Stimulated activated CD8-positive, alpha-beta memory T cell treated with anti-CD3 and anti-CD28 coated beads, Interleukin-12 subunit alpha, Interleukin-12 subunit beta, amount 100 ng/mL, for 1 hour (primary cell): ENCODE data around the gene THSD4.
"Not testable (repeated sequence)": the region's sequence is repeated elsewhere in the genome, so short reads cannot be mapped to it uniquely, and the experiment has no call there.

Source experiments
- DNase-seq: peaks from one replicate; pipeline ENCODE4 v3.0.0-alpha.2; 2020; ENCODE audit warnings: low read depth

The THSD4 gene

GRCh38 chr15:71121442-71121841, 6.2 kb downstream of the THSD4 start:
- no peak for DNase-seq

- no peak for DNase-seq
These were observed 9.9 kb downstream of the THSD4 start for GRCh38 chr15:71124937-71125790.

GRCh38 chr15:71125831-71126450, 10.7 kb downstream of the THSD4 start:
- DNase-seq: no peak

- DNase-seq: no peak
These were observed 11.8 kb downstream of the THSD4 start for GRCh38 chr15:71127083-71127482.

GRCh38 chr15:71128159-71128558, 12.9 kb downstream of the THSD4 start:
- not testable (repeated sequence) for DNase-seq

- no peak for DNase-seq
These were observed 13.8 kb downstream of the THSD4 start for GRCh38 chr15:71128939-71129562.

- DNase-seq: no peak
These were observed 14.4 kb downstream of the THSD4 start for GRCh38 chr15:71129669-71130068.

- DNase-seq: no peak
These were observed 16.5 kb downstream of the THSD4 start for GRCh38 chr15:71131601-71132362.

- DNase-seq: no peak
These were observed 18.6 kb downstream of the THSD4 start for GRCh38 chr15:71133747-71134472.

GRCh38 chr15:71136159-71136783, 21.0 kb downstream of the THSD4 start:
- no peak for DNase-seq

- no peak for DNase-seq
These were observed 21.7 kb downstream of the THSD4 start for GRCh38 chr15:71136793-71137518.

- DNase-seq: no peak
These were observed 23.2 kb downstream of the THSD4 start for GRCh38 chr15:71138473-71138872.

GRCh38 chr15:71139241-71139640, 24.0 kb downstream of the THSD4 start:
- no peak for DNase-seq

- no peak for DNase-seq
These were observed 26.3 kb downstream of the THSD4 start for GRCh38 chr15:71141572-71141971.

- DNase-seq: no peak
These were observed 27.5 kb downstream of the THSD4 start for GRCh38 chr15:71142780-71143179.

GRCh38 chr15:71143373-71144310, 28.4 kb downstream of the THSD4 start:
- no peak for DNase-seq

- DNase-seq: no peak
These were observed 30.4 kb downstream of the THSD4 start for GRCh38 chr15:71145648-71146047.

GRCh38 chr15:71146580-71146982, 31.3 kb downstream of the THSD4 start:
- no peak for DNase-seq

GRCh38 chr15:71148048-71148447, 32.8 kb downstream of the THSD4 start:
- DNase-seq: no peak
